ENCODE results near the gene LGSN.

DNA sequence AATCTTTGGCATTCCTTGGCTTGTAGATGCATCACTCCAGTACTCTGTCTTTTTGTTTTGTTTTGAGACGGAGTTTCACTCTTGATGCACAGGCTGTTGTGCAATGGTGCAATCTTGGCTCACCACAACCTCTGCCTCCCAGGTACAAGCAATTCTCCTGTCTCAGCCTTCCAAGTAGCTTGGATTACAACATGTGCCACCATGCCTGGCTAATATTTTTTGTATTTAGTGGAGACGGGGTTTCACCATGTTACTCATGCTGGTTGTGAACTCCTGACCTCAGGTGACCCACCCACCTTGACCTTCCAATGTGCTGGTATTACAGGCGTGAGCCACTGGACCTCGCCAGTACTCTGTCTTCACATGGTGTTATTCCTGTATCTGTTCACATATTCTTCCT is 35.8 kb upstream of the LGSN start:
- TF ChIP-seq CREB1 (IDR thresholded peaks at IDR 0.05) (no peak), KDM5A (IDR thresholded peaks at IDR 0.05; ENCODE audit: low read length) (no peak), SIRT6 (IDR thresholded peaks at IDR 0.05; ENCODE audit: low read length) (no peak)
- TF ChIP-seq, protein P1, sequence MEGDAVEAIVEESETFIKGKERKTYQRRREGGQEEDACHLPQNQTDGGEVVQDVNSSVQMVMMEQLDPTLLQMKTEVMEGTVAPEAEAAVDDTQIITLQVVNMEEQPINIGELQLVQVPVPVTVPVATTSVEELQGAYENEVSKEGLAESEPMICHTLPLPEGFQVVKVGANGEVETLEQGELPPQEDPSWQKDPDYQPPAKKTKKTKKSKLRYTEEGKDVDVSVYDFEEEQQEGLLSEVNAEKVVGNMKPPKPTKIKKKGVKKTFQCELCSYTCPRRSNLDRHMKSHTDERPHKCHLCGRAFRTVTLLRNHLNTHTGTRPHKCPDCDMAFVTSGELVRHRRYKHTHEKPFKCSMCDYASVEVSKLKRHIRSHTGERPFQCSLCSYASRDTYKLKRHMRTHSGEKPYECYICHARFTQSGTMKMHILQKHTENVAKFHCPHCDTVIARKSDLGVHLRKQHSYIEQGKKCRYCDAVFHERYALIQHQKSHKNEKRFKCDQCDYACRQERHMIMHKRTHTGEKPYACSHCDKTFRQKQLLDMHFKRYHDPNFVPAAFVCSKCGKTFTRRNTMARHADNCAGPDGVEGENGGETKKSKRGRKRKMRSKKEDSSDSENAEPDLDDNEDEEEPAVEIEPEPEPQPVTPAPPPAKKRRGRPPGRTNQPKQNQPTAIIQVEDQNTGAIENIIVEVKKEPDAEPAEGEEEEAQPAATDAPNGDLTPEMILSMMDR (IDR thresholded peaks at IDR 0.05; ENCODE audit: control extremely low read depth in 1 of 3, insufficient read depth in 1 of 3, low read depth in 1 of 3, low read length in 3 of 3): no peak

Data from H1 (cell line).